GM06990 (cell line): Measurements from ENCODE around the gene PFKFB3.

Experiments used
- DNase-seq: peaks from one replicate; pipeline ENCODE4 v3.0.0-alpha.2; 2011; ENCODE audit not compliant: insufficient read length; ENCODE audit errors: extremely low read depth
- H3K27me3 ChIP-seq: replicated peaks from 2 replicates; pipeline ENCODE4 v1.6.0; 2011; ENCODE audit warnings: low read length; ENCODE audit not compliant: control insufficient read depth, insufficient read depth
- H3K36me3 ChIP-seq: 2 replicates; pipeline ENCODE4 v1.5.1; 2011; ENCODE audit warnings: low read length; ENCODE audit not compliant: control insufficient read depth, insufficient read depth
- H3K4me3 ChIP-seq: replicated peaks from 2 replicates; pipeline ENCODE4 v1.5.1; 2011; ENCODE audit warnings: low read depth, mild to moderate bottlenecking, control low read depth, low read length
- TF ChIP-seq, protein P1 (sequence below): IDR thresholded peaks from 2 replicates; pipeline ENCODE4 v1.5.1; 2011; ENCODE audit warnings: low read length, control low read depth, mild to moderate bottlenecking, inconsistent platforms; ENCODE audit not compliant: insufficient read depth, poor library complexity, severe bottlenecking

The PFKFB3 gene

DNA sequence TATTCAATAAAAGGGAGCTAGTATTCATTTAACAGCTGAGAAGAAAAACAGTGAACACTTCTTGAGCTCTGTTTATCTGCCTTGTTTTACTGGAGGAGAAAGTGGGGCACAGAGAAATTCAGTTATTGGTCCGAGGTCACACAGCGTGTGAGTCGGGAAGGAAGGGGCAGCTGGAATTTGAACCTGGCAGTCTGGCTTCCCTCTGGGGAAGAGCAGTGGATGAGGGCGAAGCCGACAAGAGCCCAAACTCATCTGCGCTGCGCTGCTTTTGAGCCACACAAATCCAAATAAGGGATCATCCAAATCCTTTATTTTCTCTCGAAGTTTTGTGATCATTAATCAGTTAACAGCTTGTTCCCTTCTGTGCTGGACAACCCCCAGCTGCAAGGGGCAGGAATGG, 23.7 kb upstream of the PFKFB3 start:
- no peak for DNase-seq
- H3K4me3 ChIP-seq = no peak overlapping the region
- H3K27me3 ChIP-seq = no peaks in the 10 kb centered on the region
- TF ChIP-seq, protein P1, sequence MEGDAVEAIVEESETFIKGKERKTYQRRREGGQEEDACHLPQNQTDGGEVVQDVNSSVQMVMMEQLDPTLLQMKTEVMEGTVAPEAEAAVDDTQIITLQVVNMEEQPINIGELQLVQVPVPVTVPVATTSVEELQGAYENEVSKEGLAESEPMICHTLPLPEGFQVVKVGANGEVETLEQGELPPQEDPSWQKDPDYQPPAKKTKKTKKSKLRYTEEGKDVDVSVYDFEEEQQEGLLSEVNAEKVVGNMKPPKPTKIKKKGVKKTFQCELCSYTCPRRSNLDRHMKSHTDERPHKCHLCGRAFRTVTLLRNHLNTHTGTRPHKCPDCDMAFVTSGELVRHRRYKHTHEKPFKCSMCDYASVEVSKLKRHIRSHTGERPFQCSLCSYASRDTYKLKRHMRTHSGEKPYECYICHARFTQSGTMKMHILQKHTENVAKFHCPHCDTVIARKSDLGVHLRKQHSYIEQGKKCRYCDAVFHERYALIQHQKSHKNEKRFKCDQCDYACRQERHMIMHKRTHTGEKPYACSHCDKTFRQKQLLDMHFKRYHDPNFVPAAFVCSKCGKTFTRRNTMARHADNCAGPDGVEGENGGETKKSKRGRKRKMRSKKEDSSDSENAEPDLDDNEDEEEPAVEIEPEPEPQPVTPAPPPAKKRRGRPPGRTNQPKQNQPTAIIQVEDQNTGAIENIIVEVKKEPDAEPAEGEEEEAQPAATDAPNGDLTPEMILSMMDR = no peak
- no peaks in the 10 kb centered on the region; the same call in 1 of the 2 replicates for H3K36me3 ChIP-seq

DNA sequence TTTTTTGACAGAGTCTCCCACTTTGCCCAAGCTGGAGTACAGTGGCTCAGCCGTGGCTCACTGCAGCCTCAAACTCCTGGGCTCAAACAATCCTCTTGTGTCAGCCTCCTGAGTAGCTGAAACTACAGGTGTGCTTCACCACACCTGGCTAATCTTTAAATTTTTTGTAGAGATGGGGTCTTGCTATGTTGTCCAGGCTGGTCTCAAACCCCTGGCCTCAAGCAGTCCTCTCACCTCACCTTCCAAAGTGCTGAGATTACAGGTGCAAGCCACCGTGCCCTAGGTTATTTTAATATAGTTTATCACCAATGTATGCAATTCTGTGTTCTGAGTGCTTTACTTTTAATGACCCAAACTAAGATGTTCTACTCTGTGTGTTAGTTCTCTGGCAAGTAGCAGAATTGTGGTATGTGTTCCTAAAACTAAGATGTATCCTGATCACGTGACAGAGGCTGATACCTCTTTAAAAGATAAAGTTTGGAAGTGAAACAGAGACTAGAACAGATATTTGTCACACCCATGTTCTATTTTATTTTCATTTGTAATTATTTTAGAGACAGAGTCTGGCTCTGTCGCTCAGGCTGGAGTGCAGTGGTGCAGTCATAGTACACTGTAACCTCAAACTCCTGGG, 22.1 kb upstream of the PFKFB3 start:
- DNase-seq = no peak
- H3K36me3 ChIP-seq = no peaks in the 10 kb centered on the region
- TF ChIP-seq, protein P1 = no peak
- H3K27me3 ChIP-seq = no peaks in the 10 kb centered on the region
- H3K4me3 ChIP-seq = no peak overlapping the region

DNA sequence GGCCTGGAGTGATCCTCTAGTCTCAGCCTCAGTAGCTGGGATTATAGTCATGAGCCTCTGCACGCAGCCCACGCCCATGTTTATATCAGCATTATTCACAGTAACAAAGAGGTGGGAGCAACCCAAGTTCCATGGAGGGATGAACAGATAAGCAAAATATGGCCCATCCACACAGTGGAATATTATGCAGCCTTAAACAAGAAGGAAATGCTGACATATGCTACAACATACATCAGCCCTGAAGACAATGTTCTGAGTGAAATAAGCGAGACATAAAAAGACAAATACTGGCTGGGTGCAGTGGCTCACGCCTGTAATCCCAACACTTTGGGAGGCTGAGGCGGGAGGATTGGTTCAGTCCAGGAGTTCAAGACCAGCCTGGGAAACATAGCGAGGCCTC, 21.5 kb upstream of the PFKFB3 start:
- Histone ChIP-seq H3K4me3 (no peak overlapping the region), H3K36me3 (no peaks in the 10 kb centered on the region), H3K27me3 (no peaks in the 10 kb centered on the region)
- TF ChIP-seq, protein P1 = no peak
- DNase-seq = no peak

DNA sequence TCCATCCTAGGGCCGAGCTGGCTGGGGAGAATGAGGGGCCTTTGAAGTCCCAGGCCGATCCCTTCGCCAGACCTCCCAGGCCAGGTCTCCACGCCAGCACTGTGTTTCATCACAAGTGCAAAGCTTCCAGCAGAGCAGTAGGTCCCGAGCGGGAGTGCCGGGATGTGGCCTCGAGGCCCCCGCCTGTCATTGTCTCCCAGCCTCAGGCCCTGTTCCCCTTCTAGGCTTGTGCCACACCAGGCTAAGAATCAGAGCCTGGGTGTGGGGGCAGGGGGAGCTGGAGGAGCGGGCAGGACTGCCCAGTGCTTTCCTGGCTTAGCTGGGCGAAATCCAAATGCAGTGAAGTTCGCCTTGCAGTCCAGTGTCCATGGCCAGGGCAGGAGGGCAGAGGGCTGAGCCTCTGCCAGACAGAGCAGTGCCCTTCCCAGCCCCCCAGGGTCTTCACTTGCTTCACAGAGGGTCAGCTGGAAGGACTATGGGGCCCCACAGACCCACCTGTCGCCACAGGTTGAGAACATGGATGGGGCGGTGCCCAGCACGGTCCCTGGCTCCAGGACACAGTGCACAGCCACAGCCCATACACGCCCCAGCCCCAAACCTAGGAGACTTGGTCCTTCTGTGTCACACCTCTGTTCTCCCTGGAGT, 20.2 kb upstream of the PFKFB3 start:
- TF ChIP-seq, protein P1 = no peak
- DNase-seq = no peak
- no peaks in the 10 kb centered on the region for H3K36me3 ChIP-seq
- no peak overlapping the region for H3K4me3 ChIP-seq
- H3K27me3 ChIP-seq = no peaks in the 10 kb centered on the region

DNA sequence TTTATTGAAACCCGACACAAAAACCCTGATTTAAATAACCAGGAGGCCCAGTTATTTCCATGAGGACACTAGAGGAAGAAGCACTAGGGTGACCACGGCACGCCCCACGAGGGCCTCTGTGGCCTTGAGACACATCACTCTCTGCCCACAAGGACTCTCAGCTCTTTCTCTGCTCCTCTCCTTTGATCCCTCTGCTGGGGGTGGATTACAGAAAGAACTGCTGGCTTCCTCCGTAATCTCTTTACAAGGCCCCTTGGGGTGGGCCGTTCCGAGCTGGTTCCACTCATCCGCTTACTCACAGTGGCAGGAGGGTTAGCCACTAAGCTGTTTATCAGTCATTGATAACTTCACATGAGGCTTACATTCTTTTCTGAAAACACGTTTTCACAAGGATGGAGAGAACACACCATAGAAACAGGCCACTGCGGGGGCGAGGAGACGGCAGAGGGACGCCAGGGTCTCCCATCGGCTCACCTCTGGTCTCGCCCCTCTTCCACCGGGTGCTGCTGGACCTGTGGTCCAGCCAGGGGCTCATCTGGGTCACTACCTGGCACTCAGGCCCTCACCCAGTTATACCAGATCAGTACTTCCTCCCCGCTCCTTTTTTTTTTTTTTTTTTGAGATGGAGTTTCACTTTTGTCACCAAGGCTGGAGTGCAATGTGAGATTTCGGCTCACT, 17.6 kb upstream of the PFKFB3 start:
- TF ChIP-seq, protein P1 = no peak
- DNase-seq = no peak
- Histone ChIP-seq H3K27me3 (no peaks in the 10 kb centered on the region), H3K36me3 (no peaks in the 10 kb centered on the region), H3K4me3 (no peak overlapping the region)

DNA sequence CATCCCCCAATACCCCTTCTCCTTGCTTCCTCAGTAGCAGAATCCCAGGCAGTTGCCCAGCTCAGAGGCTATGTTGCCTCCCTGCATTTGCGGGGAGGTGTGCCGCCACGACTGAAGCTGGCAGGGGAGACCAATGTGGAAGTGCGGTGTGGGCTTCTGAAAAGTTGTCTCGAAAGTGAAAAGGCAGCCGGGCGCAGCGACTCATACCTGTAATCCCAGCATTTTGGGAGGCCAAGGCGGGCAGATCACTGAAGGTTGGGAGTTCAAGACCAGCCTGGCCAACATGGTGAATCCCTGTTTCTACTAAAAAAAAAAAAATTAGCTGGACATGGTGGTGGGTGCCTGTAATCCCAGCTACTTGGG, 15.9 kb upstream of the PFKFB3 start:
- Histone ChIP-seq H3K4me3 (no peak overlapping the region), H3K36me3 (no peaks in the 10 kb centered on the region), H3K27me3 (no peaks in the 10 kb centered on the region)
- DNase-seq = no peak
- TF ChIP-seq, protein P1 = no peak
